Activated CD8-positive, alpha-beta memory T cell treated with anti-CD3 and anti-CD28 coated beads for 24 hours (primary cell): Measurements from ENCODE around the gene SETD3.

Experiments
- DNase-seq: peaks from one replicate; pipeline ENCODE4 v3.0.0-alpha.2; 2020

The SETD3 gene

DNA sequence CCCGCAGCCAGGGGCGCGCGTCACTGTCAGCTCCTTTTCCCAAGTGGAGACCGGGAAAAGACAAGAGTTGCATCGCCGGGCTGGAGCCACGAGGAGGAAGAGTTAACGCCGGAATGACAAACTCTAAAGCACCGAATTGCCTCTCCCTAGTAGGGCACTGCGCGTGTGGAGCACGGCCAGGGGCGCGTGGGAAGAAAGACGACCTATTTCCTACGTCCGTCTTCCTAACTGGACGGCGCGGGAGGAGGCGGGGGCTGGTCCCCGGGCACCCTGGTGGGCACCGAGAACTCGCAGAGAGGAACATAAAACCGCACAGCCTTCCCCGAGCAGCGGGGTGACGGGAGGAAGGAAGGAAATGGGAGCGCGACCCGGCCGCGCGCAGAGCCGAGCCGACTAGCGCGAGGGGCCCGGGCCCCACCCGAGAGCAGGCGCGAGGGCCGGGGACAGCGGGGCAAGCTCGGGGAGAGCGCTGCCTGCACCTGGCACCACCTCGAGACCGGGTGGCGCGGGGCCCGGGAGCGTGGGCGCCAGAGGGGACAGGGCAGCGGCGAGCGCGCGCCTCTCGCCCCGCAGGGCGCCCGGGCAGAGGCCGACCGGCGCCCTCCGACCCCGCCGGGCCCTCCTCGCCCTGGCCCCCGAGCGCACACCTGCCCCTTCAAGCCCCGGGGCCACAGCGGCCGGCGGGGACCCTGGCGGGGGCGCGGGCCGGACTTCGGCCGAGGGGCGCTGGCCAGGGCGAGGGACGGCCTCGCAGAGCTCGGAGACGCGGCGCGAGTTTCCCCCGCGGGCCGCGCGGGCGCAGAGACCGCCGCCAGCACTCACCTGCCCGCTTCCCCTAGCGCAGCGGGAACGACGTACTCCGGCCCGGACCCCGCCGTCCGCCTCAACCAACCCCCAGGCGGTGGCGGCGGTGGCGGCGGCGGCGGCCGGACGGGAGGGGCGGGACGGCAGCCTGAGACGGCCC is at the start of gene SETD3:
SETD3 (minus strand) TSS at position 954 of the 964 bp plus-strand sequence. CDS start 15,054 bp downstream, outside the sequence.
- peak; percentile 76 for DNase-seq

DNA sequence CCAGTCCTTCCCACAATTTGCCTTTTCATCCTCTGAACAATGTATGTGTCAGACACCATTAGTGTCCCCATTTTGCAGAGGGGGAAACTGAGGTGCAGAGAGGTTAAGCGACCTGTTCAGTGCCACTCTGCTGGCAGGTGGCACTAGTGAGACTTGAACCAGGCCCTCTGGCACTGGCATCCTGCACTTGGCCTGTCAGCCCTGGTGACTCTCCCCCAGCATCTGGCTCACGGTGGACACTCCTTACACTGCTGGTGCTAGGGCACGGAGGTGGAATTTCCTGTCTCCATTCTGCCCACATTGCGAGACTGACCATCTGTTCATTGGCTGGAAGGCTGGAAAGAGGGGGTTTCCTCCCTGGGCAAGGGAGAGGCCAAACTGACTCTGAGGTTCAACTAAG is 49.2 kb upstream of the SETD3 start:
- no peak for DNase-seq

- DNase-seq = no peak
Observed at GRCh38 chr14:99527427-99528076, 46.9 kb upstream of the SETD3 start.

DNA sequence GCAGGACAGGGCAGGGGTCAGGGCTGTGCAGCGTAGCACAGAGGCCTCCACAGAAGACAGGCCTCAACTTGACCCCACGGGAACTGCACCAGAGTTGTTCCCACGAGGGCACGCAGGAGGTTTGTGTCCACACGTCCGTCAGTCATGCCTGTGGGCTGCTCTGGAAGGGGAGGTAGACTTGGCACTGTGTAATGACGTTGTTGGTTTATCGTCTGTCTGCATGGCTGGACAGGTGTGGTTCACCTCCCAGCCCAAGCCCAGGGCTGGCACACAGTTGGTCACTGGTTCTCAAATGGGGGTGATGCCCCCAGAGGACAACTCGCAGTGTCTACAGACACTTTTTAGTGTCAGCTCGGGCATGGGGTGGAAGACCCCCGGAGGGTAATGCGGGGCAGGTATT is 46.4 kb upstream of the SETD3 start:
- DNase-seq = no peak

- no peak for DNase-seq
Observed at GRCh38 chr14:99525699-99526080, 45.0 kb upstream of the SETD3 start.

- DNase-seq = no peak
Observed at GRCh38 chr14:99524804-99525698, 44.4 kb upstream of the SETD3 start.

GRCh38 chr14:99524091-99524661 is 43.5 kb upstream of the SETD3 start:
- no peak for DNase-seq

- DNase-seq = no peak
Observed at GRCh38 chr14:99523704-99524055, 43.0 kb upstream of the SETD3 start.

DNA sequence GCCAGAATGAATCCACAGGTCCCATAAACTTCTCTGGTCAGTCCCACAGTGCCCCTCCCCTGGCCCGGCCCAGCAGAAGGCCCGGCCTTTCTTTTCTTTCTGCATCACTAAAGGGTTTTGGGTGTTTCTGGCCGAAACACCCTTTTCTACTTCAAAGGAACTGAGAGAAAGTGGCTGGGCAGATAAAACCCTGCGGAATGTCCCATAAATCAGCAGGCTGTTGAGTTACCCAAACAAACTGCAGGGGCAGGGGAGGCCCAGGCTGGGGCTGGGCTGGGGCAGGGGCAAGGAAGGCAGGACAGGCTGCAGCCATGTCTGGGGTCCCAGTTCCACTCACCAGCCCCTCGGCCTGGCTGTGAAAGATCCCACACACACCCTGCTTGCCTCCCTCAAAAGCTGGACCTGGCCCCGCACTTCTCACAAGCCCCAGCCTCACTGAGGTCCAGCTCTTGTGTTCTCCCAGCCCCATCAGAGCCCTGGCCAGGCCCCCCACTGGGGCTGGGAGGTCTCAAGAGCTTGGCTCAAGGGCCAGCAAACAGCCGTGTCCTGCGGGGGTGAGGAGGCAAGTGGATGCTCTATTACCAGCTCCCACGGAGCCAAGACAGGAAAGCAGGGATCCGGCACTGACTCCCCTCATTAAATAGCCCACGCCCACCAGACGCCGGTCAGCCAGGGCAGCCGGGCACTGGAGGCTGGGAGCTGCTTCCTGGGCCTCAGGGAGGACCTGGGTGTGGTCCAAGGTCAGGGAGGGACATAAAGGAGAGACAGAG is 42.5 kb upstream of the SETD3 start:
- DNase-seq = no peak

- no peak for DNase-seq
Observed at GRCh38 chr14:99522457-99522891, 41.8 kb upstream of the SETD3 start.

- DNase-seq = no peak
Observed at GRCh38 chr14:99522025-99522401, 41.4 kb upstream of the SETD3 start.

DNA sequence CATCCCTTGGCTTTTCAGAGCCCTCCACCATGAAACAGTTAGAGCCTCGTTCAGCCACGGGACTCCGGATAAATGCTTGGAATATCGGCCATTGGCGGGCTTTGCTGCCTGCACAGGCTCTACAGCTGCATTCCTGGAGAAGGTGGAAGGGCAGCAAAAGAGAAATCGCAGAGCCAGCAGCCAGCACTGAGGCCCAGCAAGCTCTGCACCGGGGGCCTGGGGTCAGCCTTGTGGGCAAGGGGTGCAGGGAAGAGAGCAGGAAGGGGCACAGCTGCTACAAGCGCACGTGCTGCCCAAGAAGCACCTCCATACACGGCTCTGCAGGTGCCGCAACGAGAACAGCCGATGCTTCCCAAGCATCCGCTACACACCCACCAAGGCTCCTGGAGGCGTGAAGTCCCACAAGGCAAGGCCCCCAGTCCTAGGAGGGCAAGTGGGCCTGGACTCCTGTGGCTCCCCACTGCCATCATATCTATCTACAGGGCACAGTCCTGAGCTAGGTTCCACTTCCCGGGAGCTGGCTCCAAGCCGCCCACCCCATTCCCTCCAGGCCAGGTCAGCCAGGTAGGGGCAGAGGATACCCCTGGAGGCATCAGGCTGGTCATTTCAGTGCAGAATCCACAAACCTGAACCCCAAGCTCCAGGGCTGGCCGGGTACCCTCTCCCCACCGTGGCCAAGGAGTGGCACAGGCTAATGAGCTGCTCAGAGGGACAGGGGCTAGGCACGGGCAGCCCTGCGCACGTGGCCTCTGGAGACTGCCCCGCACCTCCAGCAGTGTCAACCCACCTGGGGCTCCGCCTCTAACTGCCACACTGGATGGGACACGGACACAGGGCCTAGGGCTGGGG is 40.7 kb upstream of the SETD3 start:
- no peak for DNase-seq

GRCh38 chr14:99520571-99521081 is 40.0 kb upstream of the SETD3 start:
- no peak for DNase-seq

DNA sequence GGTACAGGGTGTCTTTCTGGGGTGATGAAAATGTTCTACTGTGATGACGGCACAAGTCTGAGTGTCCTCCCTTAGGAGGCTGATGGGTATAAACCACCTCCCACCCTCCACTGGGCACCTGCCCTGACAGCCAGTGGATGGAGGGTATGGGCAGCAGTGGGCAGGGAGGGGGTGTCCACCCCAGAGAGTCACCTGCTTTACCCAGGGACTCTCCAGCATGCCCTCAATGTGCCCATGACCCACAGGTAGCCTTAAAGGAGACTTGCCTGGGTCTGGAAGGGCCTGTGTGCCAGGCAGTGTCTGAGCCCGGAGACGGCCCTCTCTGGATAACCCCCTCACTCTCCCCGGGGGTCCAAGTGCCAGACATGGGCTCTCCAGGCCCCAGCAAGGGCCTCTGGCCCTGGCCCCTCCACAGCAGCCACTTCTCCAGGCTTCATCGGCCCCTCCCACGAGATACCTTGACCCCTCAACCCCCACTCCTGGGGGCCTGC is 39.3 kb upstream of the SETD3 start:
- no peak for DNase-seq

GRCh38 chr14:99519347-99519881 is 38.8 kb upstream of the SETD3 start:
- no peak for DNase-seq

GRCh38 chr14:99518441-99519346 is 38.0 kb upstream of the SETD3 start:
- DNase-seq = peak; percentile 96

DNA sequence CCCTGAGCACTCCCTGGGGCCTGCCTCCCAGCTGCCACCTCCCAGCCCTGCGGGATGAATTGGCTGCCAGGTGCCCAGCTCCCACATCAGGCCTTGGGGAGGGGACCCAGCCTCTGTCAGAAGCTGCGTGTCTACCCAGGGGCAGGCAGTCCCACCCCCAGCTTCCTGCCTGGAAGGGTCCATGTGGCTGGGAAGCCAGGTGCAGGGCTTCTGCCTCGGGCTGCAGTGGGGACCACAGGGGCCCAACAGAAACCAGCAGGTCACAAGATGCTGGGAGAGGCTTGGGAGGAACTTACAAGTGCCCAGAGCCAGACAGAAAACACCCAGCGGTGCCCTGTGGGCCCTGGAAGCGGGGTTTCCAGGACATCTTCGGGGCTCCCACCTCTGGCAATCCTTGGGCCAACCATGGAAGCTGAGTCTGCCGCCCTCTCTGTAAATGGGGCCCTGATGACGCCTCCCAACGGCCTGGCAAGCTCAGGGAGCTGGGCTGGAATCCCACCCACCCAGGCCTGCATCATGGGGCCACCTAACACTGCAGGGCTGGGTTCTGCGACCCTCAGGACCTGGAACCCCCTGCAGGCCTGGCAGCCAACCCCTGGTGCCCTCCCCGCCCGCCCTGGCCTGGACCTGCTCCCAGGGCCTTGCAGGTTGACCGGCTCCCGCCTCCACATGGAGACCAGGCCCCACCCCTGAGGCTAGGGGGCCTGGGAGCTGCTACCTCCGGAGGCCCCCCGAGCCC is 37.2 kb upstream of the SETD3 start:
- no peak for DNase-seq

DNA sequence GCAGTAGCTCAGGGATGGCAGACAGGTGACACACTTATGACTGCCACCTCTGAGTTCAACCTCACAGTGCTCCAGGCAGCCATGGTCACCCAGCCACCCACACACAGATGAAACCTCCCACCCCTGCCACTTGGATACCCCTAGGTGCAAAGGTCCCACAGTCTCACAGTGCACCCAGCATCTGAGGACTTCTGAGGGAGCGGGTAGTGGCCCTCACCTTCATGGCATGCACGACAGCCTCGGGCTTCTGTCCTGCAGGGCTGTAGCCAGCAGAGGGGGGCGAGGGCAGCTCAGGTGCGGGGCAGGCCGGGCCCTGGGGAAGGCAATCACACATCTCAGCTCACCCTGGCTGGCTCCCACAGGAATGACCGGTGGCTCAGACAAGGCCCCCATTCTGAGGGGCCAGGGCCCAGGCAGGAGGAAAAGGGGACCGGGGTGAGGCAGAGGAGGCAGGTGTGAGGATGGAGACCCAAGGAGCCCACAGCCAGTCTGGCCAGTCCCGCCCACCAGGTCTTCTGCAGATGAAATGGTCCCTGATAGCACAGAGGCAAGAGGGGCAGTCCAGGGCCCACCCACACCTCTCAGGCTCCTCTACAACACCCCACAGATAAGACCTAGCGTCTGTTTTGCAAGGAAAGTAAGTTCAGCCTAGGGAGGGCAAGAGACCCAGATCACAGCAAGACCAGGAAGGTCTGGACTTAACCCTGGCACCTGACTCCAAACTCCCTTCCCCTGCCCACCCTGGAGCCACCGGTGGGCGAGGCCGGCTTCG is 36.4 kb upstream of the SETD3 start:
- DNase-seq = no peak
